HG02610 (cell line): ENCODE measurements around the gene CCL17.

Experiments used
- ATAC-seq: cut with Tn5 transposase; IDR thresholded peaks from one replicate; pipeline ENCODE4 v1.9.1; 2021; ENCODE audit warnings: mild to moderate bottlenecking, moderate library complexity; ENCODE audit not compliant: unreplicated experiment

The CCL17 gene

DNA sequence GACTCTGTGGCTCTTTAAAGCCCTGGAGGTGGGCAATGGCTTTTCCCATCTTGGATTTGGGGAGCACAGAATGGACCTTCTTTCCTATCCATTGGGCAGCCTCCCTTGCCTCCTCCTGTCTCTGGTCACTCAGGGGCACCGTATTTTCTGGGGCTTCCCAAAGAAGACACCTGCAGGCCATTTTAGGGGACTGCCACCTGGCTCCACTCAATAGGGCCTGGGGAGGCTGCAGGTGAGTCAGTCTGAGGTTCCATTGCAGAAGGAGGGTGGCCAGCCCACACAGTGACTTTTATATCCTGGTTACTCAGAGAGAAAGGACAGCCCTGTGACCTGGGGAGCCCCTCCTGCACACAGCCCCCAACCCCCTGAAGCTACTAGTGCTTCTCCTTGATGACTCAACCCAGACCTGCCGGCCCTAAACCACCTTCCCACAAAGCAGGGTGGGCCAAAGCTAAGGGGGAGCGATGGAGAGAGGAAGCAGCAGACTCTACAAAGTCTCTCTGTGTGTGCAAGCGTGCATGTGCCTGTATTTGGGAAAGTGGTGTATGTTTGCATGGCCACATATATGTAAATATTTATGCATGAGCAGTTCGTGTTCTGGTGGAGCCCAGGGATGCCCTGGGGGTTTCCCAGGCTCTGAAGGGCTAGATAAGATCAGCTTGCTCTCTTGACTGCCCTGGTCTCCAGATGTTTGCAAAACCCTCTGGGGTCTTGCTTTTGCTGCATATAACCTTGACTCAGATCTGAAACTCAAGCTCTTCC, 27.3 kb upstream of the CCL17 start:
- peak; percentile 92 for ATAC-seq

DNA sequence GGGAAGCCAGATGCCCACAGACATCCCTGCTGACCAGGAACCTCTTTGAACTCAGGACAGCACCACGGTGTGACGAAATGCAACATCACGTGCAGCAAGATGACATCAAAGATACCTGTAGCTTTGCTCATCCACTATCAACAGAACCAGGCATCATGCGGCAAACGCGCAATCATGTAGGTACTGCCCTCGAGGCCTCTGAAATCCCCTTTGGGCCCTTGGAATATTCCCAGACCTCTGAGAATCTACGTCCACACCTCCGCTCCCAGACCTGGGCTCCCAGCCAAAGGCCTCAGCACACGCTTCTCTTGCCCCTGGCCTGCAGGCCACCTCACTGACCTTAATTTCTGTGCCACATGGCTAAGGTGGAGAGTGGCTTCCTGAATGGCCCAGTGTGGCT, 25.0 kb upstream of the CCL17 start:
- ATAC-seq, result no peak

DNA sequence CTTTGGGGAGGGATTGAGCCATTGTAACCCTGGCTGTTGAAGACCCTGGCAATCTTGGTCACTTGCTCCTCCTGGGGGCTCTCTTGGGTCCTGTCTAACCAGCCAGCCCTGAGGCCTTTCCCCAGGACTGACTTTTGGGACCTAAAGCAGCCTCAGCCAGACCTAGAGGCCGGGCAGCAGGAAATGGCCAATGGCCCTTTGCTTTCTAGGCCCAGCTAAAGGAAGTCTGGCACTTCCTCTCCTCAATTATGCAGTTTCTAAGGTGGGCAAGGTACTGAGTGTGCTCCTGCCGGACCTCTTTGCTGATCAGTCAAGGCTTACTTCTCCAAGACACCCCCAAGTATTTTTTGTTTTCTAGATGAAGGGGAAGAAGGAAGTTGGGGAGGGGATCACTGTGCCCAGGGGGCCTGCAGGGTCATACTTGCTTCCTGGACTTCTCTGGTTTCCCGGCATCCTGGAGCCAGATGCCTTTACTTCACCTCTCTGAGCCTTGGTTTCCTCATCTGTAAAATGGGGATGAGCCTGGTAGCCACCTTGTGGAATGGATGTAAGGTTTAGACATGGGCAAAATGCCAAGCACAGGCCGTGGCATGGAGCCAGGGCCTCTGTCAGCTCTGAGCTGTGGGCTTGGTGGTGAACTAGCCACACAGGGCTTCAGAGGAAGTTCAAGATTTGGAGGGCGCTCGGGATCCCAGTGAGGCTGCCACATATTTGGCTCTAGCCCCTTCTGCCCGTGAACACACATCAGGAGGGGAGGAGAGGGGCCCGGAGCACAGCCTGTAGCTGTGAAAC, 23.7 kb upstream of the CCL17 start:
- ATAC-seq, result no peak

DNA sequence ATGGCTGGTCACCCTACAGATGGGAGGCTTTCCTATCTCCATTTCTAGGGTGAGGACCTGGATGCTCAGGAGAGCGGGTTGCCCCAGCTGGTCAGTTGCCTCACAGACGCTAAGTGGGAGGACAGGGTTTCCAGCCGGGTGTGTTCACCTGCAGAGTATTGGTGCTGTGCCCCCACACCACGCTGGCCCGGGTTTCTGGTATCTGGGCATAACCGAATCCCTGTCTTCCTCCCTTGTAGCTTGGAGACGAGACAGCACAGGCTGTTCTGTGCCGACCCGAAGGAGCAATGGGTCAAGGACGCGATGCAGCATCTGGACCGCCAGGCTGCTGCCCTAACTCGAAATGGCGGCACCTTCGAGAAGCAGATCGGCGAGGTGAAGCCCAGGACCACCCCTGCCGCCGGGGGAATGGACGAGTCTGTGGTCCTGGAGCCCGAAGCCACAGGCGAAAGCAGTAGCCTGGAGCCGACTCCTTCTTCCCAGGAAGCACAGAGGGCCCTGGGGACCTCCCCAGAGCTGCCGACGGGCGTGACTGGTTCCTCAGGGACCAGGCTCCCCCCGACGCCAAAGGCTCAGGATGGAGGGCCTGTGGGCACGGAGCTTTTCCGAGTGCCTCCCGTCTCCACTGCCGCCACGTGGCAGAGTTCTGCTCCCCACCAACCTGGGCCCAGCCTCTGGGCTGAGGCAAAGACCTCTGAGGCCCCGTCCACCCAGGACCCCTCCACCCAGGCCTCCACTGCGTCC, 22.6 kb upstream of the CCL17 start:
- ATAC-seq, result no peak

DNA sequence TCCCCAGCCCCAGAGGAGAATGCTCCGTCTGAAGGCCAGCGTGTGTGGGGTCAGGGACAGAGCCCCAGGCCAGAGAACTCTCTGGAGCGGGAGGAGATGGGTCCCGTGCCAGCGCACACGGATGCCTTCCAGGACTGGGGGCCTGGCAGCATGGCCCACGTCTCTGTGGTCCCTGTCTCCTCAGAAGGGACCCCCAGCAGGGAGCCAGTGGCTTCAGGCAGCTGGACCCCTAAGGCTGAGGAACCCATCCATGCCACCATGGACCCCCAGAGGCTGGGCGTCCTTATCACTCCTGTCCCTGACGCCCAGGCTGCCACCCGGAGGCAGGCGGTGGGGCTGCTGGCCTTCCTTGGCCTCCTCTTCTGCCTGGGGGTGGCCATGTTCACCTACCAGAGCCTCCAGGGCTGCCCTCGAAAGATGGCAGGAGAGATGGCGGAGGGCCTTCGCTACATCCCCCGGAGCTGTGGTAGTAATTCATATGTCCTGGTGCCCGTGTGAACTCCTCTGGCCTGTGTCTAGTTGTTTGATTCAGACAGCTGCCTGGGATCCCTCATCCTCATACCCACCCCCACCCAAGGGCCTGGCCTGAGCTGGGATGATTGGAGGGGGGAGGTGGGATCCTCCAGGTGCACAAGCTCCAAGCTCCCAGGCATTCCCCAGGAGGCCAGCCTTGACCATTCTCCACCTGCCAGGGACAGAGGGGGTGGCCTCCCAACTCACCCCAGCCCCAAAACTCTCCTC, 21.9 kb upstream of the CCL17 start:
- no peak for ATAC-seq

DNA sequence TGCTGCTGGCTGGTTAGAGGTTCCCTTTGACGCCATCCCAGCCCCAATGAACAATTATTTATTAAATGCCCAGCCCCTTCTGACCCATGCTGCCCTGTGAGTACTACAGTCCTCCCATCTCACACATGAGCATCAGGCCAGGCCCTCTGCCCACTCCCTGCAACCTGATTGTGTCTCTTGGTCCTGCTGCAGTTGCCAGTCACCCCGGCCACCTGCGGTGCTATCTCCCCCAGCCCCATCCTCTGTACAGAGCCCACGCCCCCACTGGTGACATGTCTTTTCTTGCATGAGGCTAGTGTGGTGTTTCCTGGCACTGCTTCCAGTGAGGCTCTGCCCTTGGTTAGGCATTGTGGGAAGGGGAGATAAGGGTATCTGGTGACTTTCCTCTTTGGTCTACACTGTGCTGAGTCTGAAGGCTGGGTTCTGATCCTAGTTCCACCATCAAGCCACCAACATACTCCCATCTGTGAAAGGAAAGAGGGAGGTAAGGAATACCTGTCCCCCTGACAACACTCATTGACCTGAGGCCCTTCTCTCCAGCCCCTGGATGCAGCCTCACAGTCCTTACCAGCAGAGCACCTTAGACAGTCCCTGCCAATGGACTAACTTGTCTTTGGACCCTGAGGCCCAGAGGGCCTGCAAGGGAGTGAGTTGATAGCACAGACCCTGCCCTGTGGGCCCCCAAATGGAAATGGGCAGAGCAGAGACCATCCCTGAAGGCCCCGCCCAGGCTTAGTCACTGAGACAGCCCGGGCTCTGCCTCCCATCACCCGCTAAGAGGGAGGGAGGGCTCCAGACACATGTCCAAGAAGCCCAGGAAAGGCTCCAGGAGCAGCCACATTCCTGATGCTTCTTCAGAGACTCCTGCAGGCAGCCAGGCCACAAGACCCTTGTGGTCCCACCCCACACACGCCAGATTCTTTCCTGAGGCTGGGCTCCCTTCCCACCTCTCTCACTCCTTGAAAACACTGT, 21.0 kb upstream of the CCL17 start:
- no peak for ATAC-seq

DNA sequence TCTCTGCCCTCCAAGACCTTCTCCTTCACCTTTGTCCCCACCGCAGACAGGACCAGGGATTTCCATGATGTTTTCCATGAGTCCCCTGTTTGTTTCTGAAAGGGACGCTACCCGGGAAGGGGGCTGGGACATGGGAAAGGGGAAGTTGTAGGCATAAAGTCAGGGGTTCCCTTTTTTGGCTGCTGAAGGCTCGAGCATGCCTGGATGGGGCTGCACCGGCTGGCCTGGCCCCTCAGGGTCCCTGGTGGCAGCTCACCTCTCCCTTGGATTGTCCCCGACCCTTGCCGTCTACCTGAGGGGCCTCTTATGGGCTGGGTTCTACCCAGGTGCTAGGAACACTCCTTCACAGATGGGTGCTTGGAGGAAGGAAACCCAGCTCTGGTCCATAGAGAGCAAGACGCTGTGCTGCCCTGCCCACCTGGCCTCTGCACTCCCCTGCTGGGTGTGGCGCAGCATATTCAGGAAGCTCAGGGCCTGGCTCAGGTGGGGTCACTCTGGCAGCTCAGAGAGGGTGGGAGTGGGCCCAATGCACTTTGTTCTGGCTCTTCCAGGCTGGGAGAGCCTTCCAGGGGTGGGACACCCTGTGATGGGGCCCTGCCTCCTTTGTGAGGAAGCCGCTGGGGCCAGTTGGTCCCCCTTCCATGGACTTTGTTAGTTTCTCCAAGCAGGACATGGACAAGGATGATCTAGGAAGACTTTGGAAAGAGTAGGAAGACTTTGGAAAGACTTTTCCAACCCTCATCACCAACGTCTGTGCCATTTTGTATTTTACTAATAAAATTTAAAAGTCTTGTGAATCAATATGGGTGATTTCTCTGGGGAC, 20.1 kb upstream of the CCL17 start:
- ATAC-seq, result no peak

DNA sequence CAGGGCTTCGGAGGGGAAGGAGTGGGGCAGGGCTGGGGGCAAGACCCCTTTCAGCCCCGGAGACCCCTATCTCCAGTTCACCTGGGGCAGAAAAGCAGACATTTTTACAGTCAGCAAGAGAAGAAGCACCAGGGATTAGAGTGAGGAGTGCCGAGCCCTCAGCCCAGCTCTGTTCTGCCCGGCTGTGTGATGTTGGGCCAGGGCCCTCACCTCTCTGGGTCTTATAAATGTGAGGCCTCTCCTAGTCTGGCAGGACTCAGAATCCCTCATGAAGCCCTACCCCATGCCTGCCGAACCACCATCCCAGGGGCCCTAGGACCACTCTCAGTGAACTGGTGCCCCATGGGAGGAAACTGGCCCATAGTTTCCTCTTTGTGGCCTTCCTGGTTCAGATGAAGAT, 19.5 kb upstream of the CCL17 start:
- ATAC-seq, result no peak

DNA sequence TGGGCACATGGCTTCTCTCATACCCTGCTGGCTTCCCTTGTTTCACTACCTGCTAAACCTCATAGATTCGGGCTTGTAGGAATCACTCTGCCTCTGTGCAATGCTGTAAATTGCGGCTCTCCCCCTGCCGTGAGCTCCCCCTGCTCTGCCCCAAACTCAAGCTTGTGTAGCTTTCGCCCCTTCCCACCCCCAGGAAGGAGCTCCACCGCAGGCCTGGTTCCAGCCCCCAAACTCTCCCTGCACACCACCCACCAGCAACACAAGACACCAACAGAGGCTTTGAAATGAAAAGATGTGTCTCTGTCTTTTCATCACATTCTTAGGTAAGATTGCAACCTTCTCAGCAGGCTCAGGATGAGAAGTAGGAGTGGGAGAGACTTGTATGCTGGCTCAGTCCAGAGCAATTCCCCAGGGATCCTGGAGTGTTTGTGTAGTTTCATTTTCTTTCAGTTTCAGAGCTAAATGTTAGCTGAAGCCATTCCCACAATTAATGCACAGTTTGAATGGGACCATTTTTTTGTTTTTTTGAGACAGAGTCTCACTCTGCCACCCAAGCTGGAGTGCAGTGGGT, 18.1 kb upstream of the CCL17 start:
- ATAC-seq, result no peak

DNA sequence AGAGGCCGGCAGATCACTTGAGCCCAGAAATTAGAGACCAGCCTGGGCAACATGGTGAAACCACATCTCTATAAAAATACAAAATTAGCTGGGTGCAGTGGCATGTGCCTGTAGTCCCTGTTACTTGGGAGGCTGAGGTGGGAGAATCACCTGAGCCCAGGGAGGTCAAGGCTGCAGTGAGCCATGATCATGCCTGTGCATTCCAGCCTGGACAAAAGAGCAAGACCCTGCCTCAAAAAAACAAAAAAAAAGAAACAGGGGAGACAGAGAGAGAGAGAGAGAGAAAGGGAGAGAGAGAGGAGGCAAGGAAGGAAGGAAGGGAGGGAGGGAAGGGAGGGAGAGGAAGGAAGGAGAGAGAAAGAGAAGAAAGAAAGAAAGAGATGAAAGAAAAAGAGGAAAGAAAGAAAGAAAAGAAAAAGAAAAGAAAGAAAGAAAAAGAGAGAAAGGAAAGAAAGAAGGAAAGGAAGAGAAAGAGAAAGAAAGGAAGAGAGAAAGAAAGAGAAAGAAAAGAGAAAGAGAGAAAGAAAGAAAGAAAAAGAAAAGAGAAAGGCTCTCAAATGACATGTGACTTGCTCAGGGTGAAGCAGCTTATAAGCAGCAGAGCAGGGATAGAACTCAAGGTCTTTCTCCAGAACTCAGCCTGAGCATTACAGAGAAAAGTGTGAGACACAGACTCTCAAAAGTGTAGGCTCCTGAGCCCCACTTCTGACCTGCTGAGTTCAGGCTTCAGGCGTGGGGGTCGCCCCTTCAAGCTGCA, 16.8 kb upstream of the CCL17 start:
- peak; percentile 28 for ATAC-seq

DNA sequence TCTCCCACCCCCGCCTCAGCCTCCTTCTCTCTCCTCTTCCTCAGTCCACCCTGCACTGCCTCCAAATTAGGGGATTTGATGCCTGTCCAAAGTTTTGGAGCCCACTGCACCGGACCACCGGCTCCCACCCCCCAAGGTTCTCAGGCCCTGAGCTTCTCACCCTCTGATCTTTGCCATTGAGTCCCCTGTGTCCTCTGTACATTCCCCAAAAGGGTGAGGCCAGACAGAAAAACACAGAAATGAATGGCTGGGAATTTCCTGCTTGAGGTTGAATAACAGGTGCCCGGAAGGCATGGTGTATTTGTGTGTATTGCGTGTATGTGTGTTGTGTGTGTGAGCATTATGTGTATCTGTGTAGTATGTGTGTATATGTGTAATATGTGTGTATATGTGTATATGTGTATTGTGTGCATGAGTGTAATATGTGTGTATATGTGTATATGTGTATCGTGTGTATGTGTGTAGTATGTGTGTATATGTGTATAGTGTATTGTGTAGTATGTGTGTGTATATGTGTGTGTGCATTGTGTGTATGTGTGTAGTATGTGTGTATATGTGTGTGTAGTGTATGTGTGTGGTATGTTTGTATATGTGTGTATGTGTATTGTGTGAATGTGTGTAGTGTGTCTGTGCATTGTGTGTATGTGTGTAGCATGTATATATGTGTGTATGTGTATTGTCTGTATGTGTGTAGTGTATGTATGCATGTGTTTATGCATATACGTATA, 16.0 kb upstream of the CCL17 start:
- peak; percentile 61 for ATAC-seq

DNA sequence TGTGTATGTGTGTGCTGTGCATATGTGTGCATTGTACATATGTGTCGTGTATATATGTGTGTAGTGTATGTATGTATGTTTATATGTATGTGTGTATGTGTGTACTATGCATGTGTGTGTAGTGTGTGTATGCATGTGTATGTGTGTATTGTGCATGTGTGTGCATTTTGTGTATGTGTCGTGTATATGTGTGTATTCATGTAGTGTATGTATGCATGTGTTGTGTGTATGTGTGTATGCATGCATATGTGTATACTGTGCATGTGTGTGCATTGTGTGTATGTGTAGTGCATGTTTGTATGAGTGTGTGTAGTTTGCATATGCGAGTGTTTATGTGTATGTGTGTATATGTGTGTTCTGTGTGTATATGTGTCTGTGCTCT, 15.5 kb upstream of the CCL17 start:
- ATAC-seq, result no peak

DNA sequence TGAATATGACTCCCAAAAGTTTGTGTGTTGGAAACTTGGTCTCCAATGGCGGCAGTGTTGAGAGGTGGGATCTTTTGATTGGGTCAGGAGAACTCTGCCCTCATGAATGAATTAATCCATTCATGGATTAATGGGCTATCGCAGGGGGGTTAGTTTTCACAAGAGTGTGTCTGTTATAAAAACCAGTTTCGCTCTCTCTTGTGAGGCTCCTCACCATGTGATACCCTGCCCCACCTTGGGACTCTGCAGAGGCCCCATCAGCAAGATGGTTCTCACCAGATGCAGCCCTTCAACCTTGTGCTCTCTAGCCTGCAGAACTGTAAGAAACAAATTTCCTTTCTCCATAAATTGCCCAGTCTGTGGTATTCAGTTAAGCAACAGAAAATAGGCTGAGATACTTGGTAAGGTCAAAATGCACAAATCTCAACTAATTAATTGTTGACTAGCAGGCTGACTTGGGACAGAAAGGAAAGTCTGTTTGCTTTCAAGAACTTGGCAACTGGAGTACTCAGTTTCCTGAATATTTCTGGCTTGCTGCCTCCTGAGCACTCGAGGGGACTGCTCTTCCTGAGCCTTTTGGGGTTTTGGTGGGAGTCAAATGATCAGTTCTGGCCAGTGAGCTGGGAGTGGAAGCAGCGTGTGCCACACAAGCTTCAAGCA, 13.8 kb upstream of the CCL17 start:
- no peak for ATAC-seq

DNA sequence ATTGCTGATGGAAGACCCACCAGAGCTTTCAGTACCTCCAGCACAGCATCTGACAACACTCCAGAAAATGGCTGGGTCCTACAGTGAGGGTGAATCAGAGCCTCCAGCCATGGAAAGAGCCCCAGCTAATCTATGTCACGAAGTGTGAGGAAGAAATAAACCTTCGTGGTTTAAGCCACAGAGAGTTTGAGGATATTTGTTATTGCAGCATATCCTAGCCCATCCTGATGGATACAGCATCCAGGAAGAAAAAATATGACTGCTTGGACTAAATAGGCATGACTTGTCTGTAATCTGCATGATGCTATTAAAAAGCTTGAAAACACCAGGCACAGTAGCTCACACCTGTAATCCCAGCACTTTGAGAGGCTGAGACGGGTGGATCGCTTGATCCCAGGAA, 13.3 kb upstream of the CCL17 start:
- no peak for ATAC-seq

DNA sequence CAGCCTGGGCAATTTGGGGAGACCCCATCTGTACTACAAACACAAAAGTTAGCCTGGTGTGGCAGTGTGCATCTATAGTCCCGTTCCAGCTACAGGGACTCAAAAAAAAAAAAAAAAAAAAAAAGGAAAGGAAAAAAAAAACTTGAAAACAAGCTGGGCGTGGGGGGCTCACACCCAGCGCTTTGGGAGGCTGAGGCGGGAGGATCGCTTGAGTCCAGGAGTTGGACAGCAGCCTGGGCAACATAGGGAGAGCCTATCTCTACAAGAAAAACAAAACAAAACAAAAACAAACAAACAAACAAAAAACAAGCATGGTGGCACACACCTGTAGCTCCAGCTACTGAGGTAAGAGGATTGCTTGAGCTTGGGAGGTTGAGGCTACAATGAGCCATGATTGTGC, 12.9 kb upstream of the CCL17 start:
- ATAC-seq, result no peak

DNA sequence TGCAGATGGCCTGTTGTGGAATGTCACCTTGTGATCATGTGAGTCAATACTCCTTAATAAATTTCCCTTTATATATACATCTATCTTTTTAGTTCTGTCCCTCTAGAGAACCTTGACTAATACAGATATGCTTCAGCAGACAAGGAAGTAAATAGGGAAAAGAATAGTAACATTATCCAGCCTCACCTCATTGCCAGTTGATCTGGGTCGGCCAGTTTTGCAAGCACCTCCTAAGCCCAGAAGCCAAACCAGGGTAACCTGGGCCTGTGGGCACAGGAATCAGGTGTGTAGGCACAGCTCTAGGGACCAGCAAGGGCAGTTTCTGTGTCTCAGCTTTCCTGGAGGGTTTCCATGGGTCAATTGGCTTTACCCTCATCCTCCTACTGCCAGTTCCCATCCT, 11.9 kb upstream of the CCL17 start:
- no peak for ATAC-seq

DNA sequence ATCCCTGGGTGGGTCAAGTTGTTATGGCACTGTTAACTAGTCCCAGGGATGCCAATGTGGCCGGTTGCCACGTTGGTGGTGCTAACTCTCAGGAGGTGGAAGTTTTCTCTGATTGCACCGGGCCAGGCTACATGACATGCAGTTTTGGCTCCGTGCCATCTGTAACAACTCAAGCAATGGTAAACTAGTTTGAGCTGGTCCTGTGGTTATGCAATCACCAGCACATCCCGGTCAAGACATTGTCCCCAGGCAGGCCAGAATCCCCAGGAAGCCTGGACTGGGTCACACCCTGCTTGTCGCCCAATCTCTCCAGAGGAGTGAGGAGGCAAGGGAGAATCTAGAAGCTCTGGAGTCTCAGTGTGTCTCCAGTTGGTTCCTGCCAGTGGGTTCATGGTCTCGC, 10.1 kb upstream of the CCL17 start:
- no peak for ATAC-seq
